HEK293 (cell line): ENCODE measurements around the gene TPM4.

Experiments
- CTCF ChIA-PET: fragments of 350-600 bp; formaldehyde crosslinking; extraction: SDS; loops from one replicate; lab custom pipeline; 2021; ENCODE audit warnings: antibody characterized with exemption; lab: Yijun Ruan, JAX
- POLR2A ChIA-PET: fragments of 300-600 bp; formaldehyde crosslinking; extraction: SDS; loops from one replicate; lab custom pipeline; 2020; ENCODE audit warnings: antibody characterized with exemption, inconsistent platforms; lab: Yijun Ruan, JAX
- H3K27ac ChIP-seq: fragments of 200-500 bp; sonication (Bioruptor generic); 2 replicates; pipeline ENCODE4 v1.5.1; 2014; ENCODE audit warnings: low read depth, low read length, control low read depth, inconsistent platforms; ENCODE audit errors: extremely low read depth
- H3K36me3 ChIP-seq, 2 experiments: fragments of 200-500 bp in 1 of 2; sonication (Bioruptor generic) in 1 of 2; 1 replicate in 1 of 2; 2 replicates in 1 of 2; pipeline ENCODE4 v1.5.1; 2014 to 2017; ENCODE audit warnings: inconsistent platforms in 2 of 2, low read length in 2 of 2; ENCODE audit not compliant: control insufficient read depth in 2 of 2, insufficient read depth in 1 of 2
- H3K4me1 ChIP-seq: fragments of 200-500 bp; sonication (Bioruptor generic); 2 replicates; pipeline ENCODE4 v1.5.1; 2014; ENCODE audit warnings: mild to moderate bottlenecking, low read length, inconsistent platforms; ENCODE audit not compliant: control insufficient read depth, insufficient read depth
- H3K4me3 ChIP-seq: 2 replicates; pipeline ENCODE4 v1.5.1; 2011; ENCODE audit warnings: low read depth, mild to moderate bottlenecking, control low read depth, low read length, moderate library complexity
- H3K9me3 ChIP-seq: fragments of 200-500 bp; sonication (Bioruptor generic); 2 replicates; pipeline ENCODE4 v1.5.1; 2014; ENCODE audit warnings: low read depth, low read length, inconsistent platforms; ENCODE audit not compliant: control insufficient read depth, insufficient read depth
- CTCF ChIP-seq: fragments of 450-650 bp; formaldehyde crosslinking; IDR thresholded peaks from 2 replicates; pipeline ENCODE4 v1.5.1; 2016; ENCODE audit warnings: missing biosample characterization, missing genetic modification characterization
- GLIS2 ChIP-seq: fragments of 450-650 bp; formaldehyde crosslinking; IDR thresholded peaks from 2 replicates; pipeline ENCODE4 v1.5.1; 2016; ENCODE audit warnings: missing biosample characterization, missing genetic modification characterization
- SCRT2 ChIP-seq: fragments of 450-650 bp; formaldehyde crosslinking; IDR thresholded peaks from 2 replicates; pipeline ENCODE4 v1.5.1; 2016; ENCODE audit warnings: missing biosample characterization, missing genetic modification characterization
- ZBTB10 ChIP-seq: fragments of 450-650 bp; formaldehyde crosslinking; IDR thresholded peaks from 2 replicates; pipeline ENCODE4 v1.5.1; 2016; ENCODE audit warnings: missing biosample characterization, missing genetic modification characterization
- ZBTB21 ChIP-seq: fragments of 450-650 bp; formaldehyde crosslinking; IDR thresholded peaks from 2 replicates; pipeline ENCODE4 v1.5.1; 2017; ENCODE audit warnings: missing biosample characterization, missing genetic modification characterization
- ZFHX2 ChIP-seq: fragments of 450-650 bp; formaldehyde crosslinking; conservative IDR thresholded peaks from 2 replicates; pipeline ENCODE4 v1.5.1; 2016; ENCODE audit warnings: missing biosample characterization, missing genetic modification characterization
- ZNF16 ChIP-seq: fragments of 450-650 bp; formaldehyde crosslinking; IDR thresholded peaks from 2 replicates; pipeline ENCODE4 v1.5.1; 2016; ENCODE audit warnings: low read depth, missing biosample characterization, missing genetic modification characterization
- ZNF239 ChIP-seq: fragments of 450-650 bp; formaldehyde crosslinking; IDR thresholded peaks from 2 replicates; pipeline ENCODE4 v1.5.1; 2016; ENCODE audit warnings: missing biosample characterization, missing genetic modification characterization
- ZNF366 ChIP-seq: fragments of 450-650 bp; formaldehyde crosslinking; conservative IDR thresholded peaks from 2 replicates; pipeline ENCODE4 v1.5.1; 2016; ENCODE audit warnings: missing biosample characterization, missing genetic modification characterization
- ZNF404 ChIP-seq: fragments of 450-650 bp; formaldehyde crosslinking; IDR thresholded peaks from 2 replicates; pipeline ENCODE4 v1.5.1; 2017; ENCODE audit warnings: missing biosample characterization, missing genetic modification characterization
- ZNF426 ChIP-seq: fragments of 450-650 bp; formaldehyde crosslinking; IDR thresholded peaks from 2 replicates; pipeline ENCODE4 v1.5.1; 2017; ENCODE audit warnings: missing biosample characterization, missing genetic modification characterization, mild to moderate bottlenecking, inconsistent platforms, moderate library complexity
- ZNF558 ChIP-seq: fragments of 450-650 bp; formaldehyde crosslinking; IDR thresholded peaks from 2 replicates; pipeline ENCODE4 v1.5.1; 2016; ENCODE audit warnings: missing biosample characterization, missing genetic modification characterization
- ZNF561 ChIP-seq: fragments of 450-650 bp; IDR thresholded peaks from 2 replicates; pipeline ENCODE4 v1.5.1; 2018; ENCODE audit warnings: missing biosample characterization, missing genetic modification characterization, borderline replicate concordance
- ZNF768 ChIP-seq: fragments of 450-650 bp; formaldehyde crosslinking; IDR thresholded peaks from 2 replicates; pipeline ENCODE4 v1.5.1; 2018; ENCODE audit warnings: missing biosample characterization, mild to moderate bottlenecking, missing genetic modification characterization
- ZNF777 ChIP-seq: fragments of 450-650 bp; formaldehyde crosslinking; IDR thresholded peaks from 2 replicates; pipeline ENCODE4 v1.5.1; 2017; ENCODE audit warnings: missing biosample characterization, missing genetic modification characterization, borderline replicate concordance
- TF ChIP-seq, protein P1 (sequence below): fragments of 450-650 bp; formaldehyde crosslinking; IDR thresholded peaks from 2 replicates; pipeline ENCODE4 v1.5.1; 2017; ENCODE audit warnings: missing biosample characterization, missing genetic modification characterization
- TF ChIP-seq, protein P2 (sequence below): fragments of 450-650 bp; formaldehyde crosslinking; IDR thresholded peaks from 2 replicates; pipeline ENCODE4 v1.5.1; 2016; ENCODE audit warnings: missing biosample characterization, missing genetic modification characterization

The TPM4 gene

DNA sequence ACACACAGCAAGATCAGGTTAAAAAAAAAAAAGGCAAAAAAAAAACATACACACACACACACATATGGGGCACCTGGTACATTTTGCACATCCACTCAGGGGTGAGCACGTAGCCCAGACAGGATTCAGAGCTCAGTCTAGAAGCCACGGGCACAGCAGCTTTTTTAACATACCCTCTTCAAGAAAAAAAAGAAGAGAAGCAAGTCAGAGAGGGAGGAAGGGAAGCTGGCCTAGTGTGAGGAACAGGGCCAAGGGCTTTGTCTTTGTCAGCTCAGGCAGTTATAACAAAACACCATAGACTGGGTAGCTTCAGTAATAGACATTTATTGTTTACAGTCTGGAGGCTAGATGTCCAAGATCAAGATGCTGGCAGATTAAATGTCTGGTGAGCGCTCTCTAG, 2.3 kb upstream of the TPM4 start:
- CTCF ChIA-PET, result interaction anchor here (0.5 to 6.7 kb wide), 4 partner anchors 12 to 111 kb away, joined by 3 to 44 read pairs (median 8); partner anchors contain the start of gene FAM32A
- Histone ChIP-seq H3K27ac (no peak overlapping the region), H3K4me3 (no peak overlapping the region), H3K9me3 (no peaks in the 10 kb centered on the region), H3K4me1 (peaks cover 9% of the 10 kb centered on the region), H3K36me3 (no peaks in the 10 kb centered on the region)
- POLR2A ChIA-PET, result interaction anchor here (0.6 kb wide), 1 partner anchor 57 kb away, joined by 3 read pairs; no protein-coding TSS in a partner anchor
- TF ChIP-seq, protein P1, sequence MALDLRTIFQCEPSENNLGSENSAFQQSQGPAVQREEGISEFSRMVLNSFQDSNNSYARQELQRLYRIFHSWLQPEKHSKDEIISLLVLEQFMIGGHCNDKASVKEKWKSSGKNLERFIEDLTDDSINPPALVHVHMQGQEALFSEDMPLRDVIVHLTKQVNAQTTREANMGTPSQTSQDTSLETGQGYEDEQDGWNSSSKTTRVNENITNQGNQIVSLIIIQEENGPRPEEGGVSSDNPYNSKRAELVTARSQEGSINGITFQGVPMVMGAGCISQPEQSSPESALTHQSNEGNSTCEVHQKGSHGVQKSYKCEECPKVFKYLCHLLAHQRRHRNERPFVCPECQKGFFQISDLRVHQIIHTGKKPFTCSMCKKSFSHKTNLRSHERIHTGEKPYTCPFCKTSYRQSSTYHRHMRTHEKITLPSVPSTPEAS, result 0 out of 2 replicates have a peak, but pooled peaks have one; percentile 12
- no peak for TF ChIP-seq ZNF558
- TF ChIP-seq, protein P2, sequence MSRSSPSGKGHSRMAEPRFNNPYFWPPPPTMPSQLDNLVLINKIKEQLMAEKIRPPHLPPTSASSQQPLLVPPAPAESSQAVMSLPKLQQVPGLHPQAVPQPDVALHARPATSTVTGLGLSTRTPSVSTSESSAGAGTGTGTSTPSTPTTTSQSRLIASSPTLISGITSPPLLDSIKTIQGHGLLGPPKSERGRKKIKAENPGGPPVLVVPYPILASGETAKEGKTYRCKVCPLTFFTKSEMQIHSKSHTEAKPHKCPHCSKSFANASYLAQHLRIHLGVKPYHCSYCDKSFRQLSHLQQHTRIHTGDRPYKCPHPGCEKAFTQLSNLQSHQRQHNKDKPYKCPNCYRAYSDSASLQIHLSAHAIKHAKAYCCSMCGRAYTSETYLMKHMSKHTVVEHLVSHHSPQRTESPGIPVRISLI (tag by site-specific recombination), result peak; percentile 97

DNA sequence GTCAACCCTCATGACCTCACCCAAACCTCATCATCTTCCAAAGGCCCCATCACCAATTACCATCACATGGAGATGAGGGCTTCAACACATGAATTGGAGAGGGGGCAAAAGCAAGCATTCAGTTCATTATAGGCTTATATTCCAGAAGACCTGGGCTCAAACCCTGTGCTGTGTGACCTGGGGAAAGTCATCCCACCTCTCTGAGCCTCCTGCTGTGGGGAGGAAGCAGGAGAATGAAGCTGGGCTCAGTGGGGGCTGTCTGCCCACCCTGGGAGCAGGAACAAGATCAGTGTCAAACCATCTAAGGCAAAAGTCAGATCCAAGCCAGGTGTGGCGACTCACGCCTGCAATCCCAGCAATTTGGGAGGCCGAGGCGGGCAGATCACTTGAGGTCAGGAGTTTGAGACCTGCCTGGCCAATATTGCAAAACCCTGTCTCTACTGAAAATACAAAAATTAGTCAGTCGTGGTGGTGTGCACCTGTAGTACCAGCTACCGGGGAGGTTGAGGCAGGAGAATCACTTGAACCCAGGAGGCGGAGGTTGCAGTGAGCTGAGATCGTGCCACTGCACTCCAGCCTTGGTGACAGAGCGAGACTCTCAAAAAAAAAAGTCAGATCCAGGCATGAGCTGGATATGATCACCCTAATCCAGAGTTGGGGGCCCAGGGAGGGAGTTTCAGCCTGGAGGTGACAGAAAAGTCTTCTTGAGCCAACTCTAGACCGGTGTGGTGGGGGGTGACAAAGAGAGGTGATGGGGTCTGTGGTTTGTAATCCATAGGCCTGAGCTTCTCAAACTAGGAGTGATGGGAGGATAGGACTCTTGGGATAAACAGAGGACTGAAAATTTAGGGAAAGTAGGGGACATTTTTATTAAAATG, 1.6 kb upstream of the TPM4 start:
- no peak overlapping the region for H3K27ac ChIP-seq
- ChIA-PET CTCF (interaction anchor here (0.6 to 6.7 kb wide), 5 partner anchors 12 to 445 kb away, joined by 3 to 44 read pairs (median 6); no protein-coding TSS in a partner anchor), POLR2A (interaction anchor here (1.9 kb wide), 1 partner anchor 11 kb away, joined by 10 read pairs; no protein-coding TSS in a partner anchor)
- H3K36me3 ChIP-seq, result no peaks in the 10 kb centered on the region
- peaks cover 12% of the 10 kb centered on the region for H3K4me1 ChIP-seq
- TF ChIP-seq ZNF768 (tag by site-specific recombination) (peak; percentile 61; the same call in 1 of the 2 replicates), ZNF426 (tag by site-specific recombination) (no peak), SCRT2 (tag by site-specific recombination) (no peak), ZBTB21 (tag by site-specific recombination) (no peak)
- no peaks in the 10 kb centered on the region for H3K9me3 ChIP-seq
- no peak overlapping the region for H3K4me3 ChIP-seq

- TF ChIP-seq ZNF366 (tag by site-specific recombination), result peak; percentile 36; the same call in 1 of the 2 replicates
- no peak for TF ChIP-seq ZNF561 (tag by site-specific recombination)
- no peak for TF ChIP-seq ZNF404
- no peak for TF ChIP-seq GLIS2 (tag by site-specific recombination)
- TF ChIP-seq CTCF (tag by site-specific recombination), result no peak
- peak; percentile 48; the same call in 1 of the 2 replicates for TF ChIP-seq ZBTB10 (tag by site-specific recombination)
- TF ChIP-seq ZNF777 (tag by site-specific recombination), result peak; percentile 87; the same call in 1 of the 2 replicates
- TF ChIP-seq ZNF16, result peak; percentile 98
- no peak for TF ChIP-seq ZFHX2
- TF ChIP-seq ZNF239, result no peak
- Histone ChIP-seq H3K27ac (peak overlapping the region; percentile 97), H3K4me1 (peaks cover 12% of the 10 kb centered on the region), H3K4me3 (peak overlapping the region; percentile 91), H3K36me3 (peaks cover 0 to 7% of the 10 kb centered on the region in 2 experiments; a peak in 2 of 3 replicates), H3K9me3 (no peaks in the 10 kb centered on the region)
- ChIA-PET POLR2A (interaction anchor here (0.6 to 3.4 kb wide), 7 partner anchors 10 to 698 kb away, joined by 3 to 20 read pairs (median 7); partner anchors contain the start of genes FAM32A and RAB8A), CTCF (interaction anchor here (0.6 to 6.7 kb wide), 8 partner anchors 9 to 1184 kb away, joined by 3 to 44 read pairs (median 4); no protein-coding TSS in a partner anchor)
These were observed 703 bp upstream of the TPM4 start for GRCh38 chr19:16075430-16076153.
